GM12875 (cell line): ENCODE data around the gene SRI.

ENCODE experiments used
- H3K4me3 ChIP-seq: one replicate; pipeline ENCODE4 v1.5.1; 2011; ENCODE audit warnings: low read depth, low read length, control low read depth
- CTCF ChIP-seq: IDR thresholded peaks from 2 replicates; pipeline ENCODE4 v1.5.1; 2011; ENCODE audit warnings: low read depth, mild to moderate bottlenecking, control low read depth, inconsistent platforms, low read length, moderate library complexity, borderline replicate concordance; ENCODE audit not compliant: insufficient read depth

SRI gene

GRCh38 chr7:88203401-88203800, 16.4 kb downstream of the SRI start:
- no peak for TF ChIP-seq CTCF
- H3K4me3 ChIP-seq = no peak overlapping the region

- no peak overlapping the region for H3K4me3 ChIP-seq
- TF ChIP-seq CTCF = no peak
Measured at GRCh38 chr7:88202799-88203198, 17.0 kb downstream of the SRI start.

GRCh38 chr7:88202278-88202677, 17.6 kb downstream of the SRI start:
- no peak for TF ChIP-seq CTCF
- H3K4me3 ChIP-seq = no peak overlapping the region

GRCh38 chr7:88201305-88201704, 18.5 kb downstream of the SRI start:
- no peak overlapping the region for H3K4me3 ChIP-seq
- no peak for TF ChIP-seq CTCF

- TF ChIP-seq CTCF = no peak
- H3K4me3 ChIP-seq = no peak overlapping the region
Measured at GRCh38 chr7:88200789-88201188, 19.0 kb downstream of the SRI start.

GRCh38 chr7:88200261-88200660, 19.6 kb downstream of the SRI start:
- no peak for TF ChIP-seq CTCF
- H3K4me3 ChIP-seq = no peak overlapping the region

GRCh38 chr7:88191911-88192310, 27.9 kb downstream of the SRI start:
- H3K4me3 ChIP-seq = no peak overlapping the region
- TF ChIP-seq CTCF = no peak
